Measurements from ENCODE around the gene ACSS3.

Gene ACSS3

GRCh38 chr12:81257947-81258551 is 180.2 kb downstream of the ACSS3 start:
- no peak for DNase-seq (ENCODE audit: low spot score)
- no peak for TF ChIP-seq CTCF (IDR thresholded peaks at IDR 0.05)
- no peak overlapping the region for H3K4me3 ChIP-seq

DNA sequence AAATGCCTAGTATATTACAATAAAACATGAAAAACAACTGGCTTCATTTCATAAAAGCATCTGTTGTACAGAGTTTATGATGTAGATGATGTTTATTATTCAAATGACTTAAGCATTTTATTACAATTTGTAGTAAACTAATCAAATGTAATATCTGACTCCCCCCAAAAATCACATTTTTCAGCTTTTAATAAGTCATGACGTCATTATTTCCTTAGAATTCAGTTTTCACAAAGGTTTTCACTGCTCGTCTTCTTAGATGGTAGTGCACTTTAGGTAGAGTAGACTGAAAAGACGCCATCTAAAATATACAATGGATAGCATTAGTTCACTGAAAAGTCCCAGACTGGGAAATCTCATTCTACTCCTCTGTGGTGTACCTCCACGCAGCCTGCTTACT is 181.5 kb downstream of the ACSS3 start:
- no peak for DNase-seq (ENCODE audit: low spot score)
- Histone ChIP-seq H3K4me3 (no peak overlapping the region), H3K27ac (no peak overlapping the region)
- no peak for TF ChIP-seq CTCF (IDR thresholded peaks at IDR 0.05)

More at GRCh38 chr12:81257947-81258551, 180.2 kb downstream of the ACSS3 start:
- no peak overlapping the region for H3K27ac ChIP-seq

- H3K27ac ChIP-seq = no peak overlapping the region
- no peak for DNase-seq (ENCODE audit: low spot score)
- TF ChIP-seq CTCF (IDR thresholded peaks at IDR 0.05) = no peak
- H3K4me3 ChIP-seq = no peak overlapping the region
Observed at GRCh38 chr12:81261508-81262207, 183.8 kb downstream of the ACSS3 start.

DNA sequence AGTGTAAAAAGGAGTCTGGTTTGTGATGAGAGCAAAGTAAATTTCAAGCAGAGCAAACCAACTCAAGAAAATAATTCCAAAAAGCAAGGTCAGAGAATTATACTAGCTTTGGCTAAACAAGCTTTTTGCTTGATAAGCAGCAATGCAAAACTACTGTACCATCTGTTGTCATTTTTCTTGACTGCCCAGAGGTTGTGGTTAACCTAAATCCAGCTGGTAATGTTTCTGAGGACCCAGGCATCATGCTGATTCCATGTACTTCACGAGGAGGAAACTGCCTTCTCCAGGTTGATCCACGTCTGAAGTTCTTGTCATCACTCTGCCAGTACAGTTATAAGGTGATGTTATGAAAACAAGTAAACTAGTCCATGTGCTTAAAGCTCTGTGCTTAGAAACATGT is 185.2 kb downstream of the ACSS3 start:
- no peak overlapping the region for H3K4me3 ChIP-seq
- no peak for DNase-seq (ENCODE audit: low spot score)
- TF ChIP-seq CTCF (IDR thresholded peaks at IDR 0.05) = no peak
- no peak overlapping the region for H3K27ac ChIP-seq

DNA sequence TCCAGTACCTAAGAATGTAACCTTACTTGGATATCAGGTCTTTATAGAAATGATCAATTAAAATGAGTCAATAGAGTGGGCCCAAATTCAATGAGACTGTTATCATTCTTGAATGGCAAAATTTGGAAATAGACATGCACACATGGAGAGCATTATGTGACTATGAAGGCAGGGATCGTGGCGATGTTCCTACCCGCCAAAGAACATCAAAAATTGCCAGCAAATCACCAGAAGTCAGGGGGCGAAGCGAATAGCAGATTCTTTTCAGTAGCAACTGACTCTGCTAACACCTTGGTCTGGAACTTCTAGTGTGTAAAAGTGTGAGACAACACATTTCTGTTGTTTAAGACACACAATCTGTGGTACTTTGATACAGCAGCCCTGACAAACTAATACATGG is 192.5 kb downstream of the ACSS3 start:
- Histone ChIP-seq H3K27ac (no peak overlapping the region), H3K4me3 (no peak overlapping the region)
- no peak for TF ChIP-seq CTCF (IDR thresholded peaks at IDR 0.05)
- DNase-seq (ENCODE audit: low spot score) = no peak

DNA sequence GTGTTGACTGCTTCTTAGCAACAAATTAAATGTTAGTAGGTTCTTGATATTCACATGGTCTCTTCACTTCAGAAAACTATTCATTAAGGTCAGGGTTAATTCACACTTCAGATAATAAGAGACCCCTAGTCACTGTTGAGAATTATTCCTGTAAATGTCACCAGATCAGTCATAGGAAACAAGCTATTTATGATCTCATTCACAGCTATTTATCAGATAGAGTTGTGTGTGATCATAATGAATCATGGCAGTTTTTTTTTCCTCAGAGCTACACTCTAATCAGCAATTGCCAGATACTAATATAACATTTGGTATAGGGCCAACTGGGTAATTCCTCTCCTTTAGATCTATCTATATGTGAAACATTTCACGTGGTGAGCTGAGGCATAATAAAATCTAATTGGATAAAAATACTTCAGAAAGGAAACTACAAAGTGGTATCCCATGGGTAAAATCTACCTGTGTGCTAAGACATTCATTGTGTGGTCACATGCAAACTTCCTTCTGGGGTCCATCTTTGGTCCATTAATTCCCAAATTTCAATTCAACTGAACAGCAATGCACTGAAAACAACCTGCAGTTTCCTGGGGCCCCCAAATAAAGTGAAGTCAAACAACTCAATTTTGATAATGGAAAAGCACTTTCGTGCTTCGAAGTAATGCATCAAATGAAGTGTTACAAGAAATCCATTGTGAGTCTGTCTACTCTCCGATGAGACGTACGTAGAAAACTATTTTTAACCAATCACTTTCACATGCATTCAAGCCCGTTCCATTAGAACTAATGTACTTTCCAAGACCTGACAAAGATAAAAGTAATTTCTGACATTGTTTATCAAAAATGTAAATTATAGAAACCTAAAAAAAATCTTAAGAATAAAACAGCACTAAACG is 197.0 kb downstream of the ACSS3 start:
- no peak for TF ChIP-seq CTCF (IDR thresholded peaks at IDR 0.05)
- no peak for DNase-seq (ENCODE audit: low spot score)
- H3K27ac ChIP-seq = no peak overlapping the region
- no peak overlapping the region for H3K4me3 ChIP-seq
